HG02610 (cell line): ENCODE data around the gene OR10C1.
"Not testable (repeated sequence)": the region's sequence is repeated elsewhere in the genome, so short reads cannot be mapped to it uniquely, and the experiment has no call there.

Experiments used
- ATAC-seq: cut with Tn5 transposase; IDR thresholded peaks from one replicate; pipeline ENCODE4 v1.9.1; 2021; ENCODE audit warnings: mild to moderate bottlenecking, moderate library complexity; ENCODE audit not compliant: unreplicated experiment

OR10C1 gene, protein sequence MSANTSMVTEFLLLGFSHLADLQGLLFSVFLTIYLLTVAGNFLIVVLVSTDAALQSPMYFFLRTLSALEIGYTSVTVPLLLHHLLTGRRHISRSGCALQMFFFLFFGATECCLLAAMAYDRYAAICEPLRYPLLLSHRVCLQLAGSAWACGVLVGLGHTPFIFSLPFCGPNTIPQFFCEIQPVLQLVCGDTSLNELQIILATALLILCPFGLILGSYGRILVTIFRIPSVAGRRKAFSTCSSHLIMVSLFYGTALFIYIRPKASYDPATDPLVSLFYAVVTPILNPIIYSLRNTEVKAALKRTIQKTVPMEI

DNA sequence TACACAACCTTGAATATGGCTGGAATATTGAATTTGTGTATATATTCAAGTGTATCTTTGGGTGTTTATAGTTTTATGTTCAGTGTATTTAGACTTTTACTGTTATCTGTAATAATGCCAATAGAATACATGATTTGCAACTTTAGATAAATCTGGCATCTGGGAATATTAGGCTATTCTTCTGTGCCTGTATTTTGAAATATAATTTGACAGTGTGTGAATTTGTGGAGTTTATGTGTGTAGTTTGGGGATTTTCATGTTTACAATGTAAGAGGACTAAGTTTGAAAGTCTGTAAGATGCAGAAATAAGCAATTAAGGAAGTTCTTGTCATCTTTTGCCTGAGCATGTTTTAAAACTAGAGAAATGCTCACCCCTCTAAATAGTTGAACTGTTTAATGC is at the start of gene OR10C1:
TSS of gene OR10C1 (plus strand) at position 301 of the 400 bp plus-strand sequence. CDS start 710 bp downstream, outside the sequence.
- no peak for ATAC-seq

DNA sequence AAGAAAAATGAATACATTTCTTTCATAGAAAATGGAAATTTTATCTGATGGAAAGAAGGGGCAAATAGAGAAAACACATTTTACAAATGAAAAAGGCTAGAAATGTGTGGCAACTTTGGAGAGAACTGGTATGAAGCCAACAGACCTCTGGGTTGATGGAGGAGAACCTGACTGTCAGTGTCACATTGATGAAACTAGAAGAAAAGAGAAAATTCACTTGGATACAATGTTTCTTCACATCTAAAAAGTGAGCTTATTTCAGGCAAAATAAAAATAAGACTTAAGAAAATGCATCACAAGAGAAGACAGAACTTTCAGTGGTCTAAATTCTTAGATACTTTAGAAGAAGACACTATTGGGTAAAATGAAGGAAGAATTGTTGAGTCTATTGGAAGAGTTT is 43.8 kb upstream of the OR10C1 start, which contains the start of gene OR12D2:
TSS of gene OR12D2 (plus strand) at position 301 of the 400 bp plus-strand sequence. CDS start 1,069 bp downstream, outside the sequence.
- no peak for ATAC-seq

DNA sequence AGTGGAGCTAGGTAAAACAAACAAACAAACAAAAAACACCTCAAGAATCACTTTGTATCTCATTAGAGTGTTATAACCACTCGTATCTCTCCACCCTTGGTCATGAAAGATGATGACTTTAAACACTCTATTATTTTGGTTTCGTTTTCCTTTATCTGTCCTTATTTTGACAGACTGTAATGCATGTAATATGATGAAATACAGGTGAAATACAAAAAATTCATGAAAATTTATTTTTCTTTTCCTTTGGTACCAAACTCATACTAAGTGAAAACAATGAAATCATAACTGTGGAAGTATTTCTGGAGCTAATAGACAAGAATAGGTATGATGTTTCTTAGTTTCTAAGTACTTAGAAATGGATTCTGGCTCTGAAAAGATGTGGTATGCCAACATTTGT is 39.6 kb upstream of the OR10C1 start:
- ATAC-seq, result no peak

- ATAC-seq, result no peak
Observed at GRCh38 chr6:29403801-29404200, 35.3 kb upstream of the OR10C1 start.

DNA sequence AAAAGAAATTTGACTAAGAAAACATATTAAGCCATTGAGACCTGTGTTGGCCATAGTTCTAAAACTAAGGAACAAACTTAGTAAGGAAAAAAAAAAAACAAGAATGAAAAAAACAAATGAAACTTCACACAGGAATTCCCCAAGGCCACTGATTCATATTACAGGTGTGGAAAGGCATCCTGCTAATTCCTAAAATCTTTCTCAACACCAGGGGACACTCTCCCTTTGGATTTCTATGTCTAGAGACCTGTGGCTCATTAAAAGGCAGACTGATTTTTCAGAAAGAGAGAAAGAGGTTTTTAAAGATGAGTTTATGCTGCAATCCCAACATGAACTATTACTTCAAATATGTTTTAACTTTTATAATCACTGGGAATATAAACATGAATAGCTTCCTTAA is 24.5 kb upstream of the OR10C1 start, which contains the start of gene OR12D1:
TSS of gene OR12D1 (plus strand) at position 341 of the 400 bp plus-strand sequence.
- no peak for ATAC-seq

- no peak for ATAC-seq
Observed at GRCh38 chr6:29419516-29419915, 19.6 kb upstream of the OR10C1 start.

GRCh38 chr6:29424168-29424567 is 14.9 kb upstream of the OR10C1 start:
- ATAC-seq, result no peak

DNA sequence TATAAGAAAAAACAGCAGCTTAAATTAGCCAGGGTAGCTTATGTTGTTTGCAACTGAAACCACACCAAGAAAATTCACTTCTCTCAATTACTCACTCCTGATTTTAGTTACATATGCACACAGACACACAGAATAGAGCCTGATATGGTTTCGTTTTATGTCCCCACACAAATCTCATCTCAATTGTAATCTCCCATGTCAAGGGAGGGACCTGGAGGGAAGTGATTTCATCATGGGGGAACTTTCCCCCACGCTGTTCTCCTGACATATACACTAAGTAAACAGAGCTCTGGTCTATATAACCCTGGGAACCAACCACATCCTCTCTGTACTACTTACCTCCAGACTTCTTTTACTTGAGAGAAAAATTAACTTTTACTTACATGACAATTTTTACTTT is 14.5 kb upstream of the OR10C1 start:
- ATAC-seq, result no peak

DNA sequence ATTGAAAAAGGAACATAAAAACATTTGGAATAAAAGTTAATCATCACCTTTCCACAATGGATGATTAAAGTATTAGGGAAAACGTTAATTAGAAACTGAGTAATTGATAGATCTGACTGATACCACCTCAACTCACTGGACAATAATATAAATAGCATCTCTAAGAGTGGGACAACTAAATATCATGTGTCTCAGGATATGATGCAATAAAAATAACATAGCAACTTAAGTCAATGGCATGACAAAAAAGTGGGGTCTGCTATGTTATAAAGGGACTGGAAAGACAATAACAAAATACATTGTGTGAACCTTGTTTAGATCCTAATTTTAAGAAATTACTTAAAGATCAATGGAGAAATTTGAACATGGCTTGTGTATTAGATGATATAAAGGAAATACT is 14.0 kb upstream of the OR10C1 start:
- no peak for ATAC-seq

DNA sequence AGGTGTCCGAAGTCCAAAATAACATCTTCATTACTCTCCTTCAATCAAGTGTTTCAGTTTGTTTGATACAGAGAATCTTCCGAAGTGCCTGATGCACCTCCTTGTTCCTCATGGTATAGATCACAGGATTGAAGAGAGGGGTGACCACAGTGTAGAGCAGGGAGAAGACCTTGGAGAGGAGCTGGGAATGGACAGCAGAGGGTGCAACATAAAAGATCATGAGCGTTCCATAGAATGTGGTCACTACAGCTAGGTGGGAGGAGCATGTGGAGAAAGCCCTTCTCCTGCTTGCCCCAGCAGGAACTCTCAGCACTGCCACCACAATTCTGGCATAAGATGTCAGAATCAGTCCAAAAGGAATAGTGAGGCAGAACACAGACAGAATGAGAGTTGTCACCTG is 12.5 kb upstream of the OR10C1 start:
- ATAC-seq, result no peak

GRCh38 chr6:29436730-29437129 is 2.4 kb upstream of the OR10C1 start:
- ATAC-seq, result not testable (repeated sequence)

GRCh38 chr6:29442719-29443118 is 3.6 kb downstream of the OR10C1 start:
- ATAC-seq, result no peak

DNA sequence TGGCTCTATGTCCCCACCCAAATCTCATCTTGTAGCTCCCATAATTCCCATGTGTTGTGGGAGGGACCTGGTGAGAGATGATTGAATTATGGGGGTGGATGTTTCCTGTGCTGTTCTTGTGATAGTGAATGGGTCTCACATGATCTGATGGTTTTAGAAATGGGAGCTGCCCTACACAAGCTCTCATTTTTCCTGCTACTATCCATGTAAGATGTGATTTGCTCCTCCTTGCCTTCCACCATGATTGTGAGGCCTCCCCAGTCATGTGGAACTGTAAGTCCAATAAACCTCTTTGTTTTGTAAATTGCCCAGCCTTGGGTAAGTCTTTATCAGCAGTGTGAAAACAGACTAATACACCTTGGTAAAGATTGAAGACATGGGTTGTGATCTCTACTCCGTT is 4.9 kb downstream of the OR10C1 start:
- not testable (repeated sequence) for ATAC-seq

DNA sequence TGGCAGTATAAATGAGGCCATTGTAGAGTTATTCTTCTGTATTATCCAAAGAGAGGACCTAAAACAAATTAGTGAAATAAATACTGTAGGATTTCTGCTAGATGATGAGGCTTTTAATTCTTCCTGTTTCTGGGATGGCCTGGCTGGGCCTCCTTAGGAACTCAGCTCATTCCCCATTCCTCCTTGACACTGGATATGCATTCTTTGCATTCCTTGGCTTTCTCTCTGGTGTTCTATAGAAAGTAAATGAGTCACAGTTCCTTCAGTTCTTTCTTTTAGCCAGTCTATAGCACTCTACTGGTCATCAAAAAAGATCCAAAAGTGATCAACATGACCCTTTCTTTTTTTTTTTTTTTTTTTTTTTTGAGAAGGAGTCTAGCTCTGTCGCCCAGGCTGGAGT is 8.6 kb downstream of the OR10C1 start:
- ATAC-seq, result no peak

DNA sequence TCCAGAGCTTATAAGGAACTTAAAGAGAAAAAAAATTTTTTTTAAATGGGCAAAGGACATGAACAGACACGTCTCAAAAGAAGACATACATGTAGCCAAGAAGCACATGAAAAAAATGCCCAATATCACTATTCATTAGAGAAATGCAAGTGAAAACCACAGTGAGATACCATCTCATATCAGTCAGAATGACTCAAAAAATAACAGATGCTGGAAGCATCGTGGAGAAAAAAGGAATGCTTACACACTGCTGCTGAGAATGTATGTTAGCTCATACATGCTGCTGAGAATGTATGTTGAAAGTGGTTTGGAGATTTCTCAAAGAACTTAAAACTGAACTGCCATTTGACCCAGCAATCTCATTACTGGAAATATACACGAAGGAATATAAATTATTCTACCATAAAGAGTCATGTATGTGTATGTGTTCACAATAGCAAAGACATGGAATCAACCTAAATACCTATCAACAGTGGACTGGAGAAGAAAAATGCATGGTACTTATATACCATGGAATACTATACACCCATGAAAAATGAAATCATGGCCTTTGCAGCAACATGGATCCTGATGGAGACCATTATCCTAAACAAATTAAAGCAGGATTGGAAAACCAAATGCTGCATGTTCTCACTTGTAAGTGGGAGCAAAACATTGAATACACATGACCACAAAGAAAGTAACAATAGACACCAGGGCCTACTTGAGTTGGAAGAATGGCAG is 12.5 kb downstream of the OR10C1 start:
- ATAC-seq, result no peak

GRCh38 chr6:29456971-29457370 is 17.9 kb downstream of the OR10C1 start, which contains the start of the genes OR11A1 and OR2H1:
TSS of gene OR11A1 (minus strand) at chr6:29457071. CDS start at chr6:29427641, 29,430 bp downstream.
TSS of gene OR2H1 (plus strand) at chr6:29457155. CDS start at chr6:29461770, 4,615 bp downstream.
- ATAC-seq, result no peak

DNA sequence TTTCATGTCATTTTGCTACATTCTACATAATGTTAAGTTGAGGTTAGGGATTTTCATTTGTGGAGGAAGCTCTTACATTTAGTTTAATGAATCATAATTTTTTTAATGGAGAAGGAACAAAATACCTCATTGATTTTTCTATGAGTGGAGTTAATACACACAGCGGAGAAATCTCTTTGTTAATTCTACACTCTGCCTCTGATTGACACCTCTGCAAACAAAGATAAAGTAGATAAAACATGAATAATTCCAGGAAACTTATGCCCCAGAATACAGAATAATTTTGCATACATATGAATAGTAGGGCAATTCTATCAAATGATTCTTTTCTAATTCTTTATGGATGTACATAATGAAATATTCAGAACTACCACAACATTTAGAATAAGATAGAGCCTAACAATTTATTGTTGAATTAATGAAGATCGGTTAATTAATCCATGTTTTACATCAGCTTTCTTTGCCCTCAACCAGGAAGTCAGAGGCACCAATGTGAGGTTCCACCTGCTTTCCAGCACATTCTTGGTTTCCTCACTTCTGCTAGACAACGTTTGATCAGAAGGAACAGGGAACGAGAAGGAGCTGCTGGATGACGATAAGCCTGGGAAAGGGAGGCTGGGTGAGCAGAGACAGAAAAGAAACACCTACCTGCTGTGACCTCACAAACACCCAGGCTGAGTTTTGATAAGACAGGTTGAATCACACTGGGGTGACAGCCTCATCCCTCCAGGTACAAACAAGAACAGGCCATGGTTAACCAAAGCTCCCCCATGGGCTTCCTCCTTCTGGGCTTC is 22.1 kb downstream of the OR10C1 start:
- no peak for ATAC-seq

GRCh38 chr6:29462022-29462421 is 22.9 kb downstream of the OR10C1 start:
- no peak for ATAC-seq

DNA sequence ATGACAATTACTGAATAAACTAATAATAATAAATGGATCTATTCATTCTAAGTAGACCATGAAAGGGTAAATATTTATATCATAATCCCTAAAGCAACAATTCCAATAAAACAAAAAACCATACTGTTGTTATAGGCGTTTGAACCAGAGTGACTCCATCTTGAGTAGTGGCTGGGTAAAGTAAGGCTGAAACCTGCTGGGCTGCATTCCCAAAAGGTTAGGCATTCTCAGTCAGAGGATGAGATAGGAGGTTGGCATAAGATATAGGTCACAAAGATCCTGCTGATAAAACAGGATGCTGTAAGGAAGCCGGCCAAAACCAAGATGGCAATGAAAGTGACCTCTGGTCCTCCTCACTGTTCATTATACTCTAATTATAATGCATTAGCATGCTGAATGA is 26.2 kb downstream of the OR10C1 start:
- ATAC-seq, result no peak

DNA sequence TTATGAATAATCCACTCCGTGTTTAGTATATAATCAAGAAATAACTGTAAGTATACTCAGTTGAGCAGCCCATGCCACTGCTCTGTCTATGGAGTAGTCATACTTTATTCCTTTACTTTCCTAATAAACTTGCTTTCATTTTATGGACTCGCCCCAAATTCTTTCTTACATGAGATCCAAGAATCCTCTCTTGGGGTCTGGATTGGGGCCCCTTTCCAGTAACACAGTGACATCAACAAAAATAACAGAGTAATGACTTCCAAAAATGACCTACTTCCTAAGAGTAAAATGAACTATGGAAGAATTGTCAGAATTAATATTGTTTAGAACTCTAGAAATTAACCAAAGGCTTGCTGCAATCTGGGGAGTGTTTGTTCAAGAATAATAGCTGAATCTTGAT is 26.7 kb downstream of the OR10C1 start:
- ATAC-seq, result no peak

DNA sequence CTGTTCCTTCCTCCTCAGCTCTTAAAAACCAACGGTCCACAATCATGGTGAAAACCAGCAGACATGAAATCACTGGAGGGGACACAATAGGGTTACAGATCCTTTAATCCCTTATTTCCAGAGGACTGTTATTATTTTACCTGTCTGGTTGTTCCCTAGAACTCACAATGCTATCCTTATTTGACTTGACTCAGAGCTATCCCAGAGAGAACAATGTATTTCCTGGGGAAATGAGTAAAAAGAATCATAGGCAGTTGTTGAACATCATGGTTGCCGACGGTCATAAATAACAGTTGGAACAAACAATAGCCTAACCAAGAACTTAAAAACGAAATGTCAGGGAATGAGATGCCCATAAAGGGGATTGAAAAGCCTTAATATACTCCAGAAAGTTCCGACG is 27.1 kb downstream of the OR10C1 start:
- no peak for ATAC-seq
